H9 (cell line): ENCODE data around the gene EDAR. TPM values are rescaled to one million over a fixed set of nuclear protein-coding genes. Genes with fewer than 3 reads are reported as not detected.

Experiments used
- DNase-seq: peaks from one replicate; pipeline ENCODE4 v3.0.0-alpha.2; 2017
- H2AFZ ChIP-seq: one replicate; pipeline ENCODE4 v1.6.1; 2013; ENCODE audit warnings: mild to moderate bottlenecking, low read length, control low read depth, moderate library complexity
- H2AK5ac ChIP-seq: 2 replicates; pipeline ENCODE4 v1.6.1; 2013; ENCODE audit warnings: low read length, control low read depth, mixed read lengths; ENCODE audit not compliant: insufficient read length
- H2BK120ac ChIP-seq: one replicate; pipeline ENCODE4 v1.6.1; 2013; ENCODE audit warnings: low read depth, mild to moderate bottlenecking, low read length, control low read depth, inconsistent platforms; ENCODE audit not compliant: poor library complexity, severe bottlenecking
- H2BK12ac ChIP-seq: 2 replicates; pipeline ENCODE4 v1.6.1; 2013; ENCODE audit warnings: low read length, control low read depth, mixed read lengths, low read depth; ENCODE audit not compliant: insufficient read length
- H2BK15ac ChIP-seq: 2 replicates; pipeline ENCODE4 v1.6.1; 2013; ENCODE audit warnings: low read depth, low read length, control low read depth
- H2BK20ac ChIP-seq: one replicate; pipeline ENCODE4 v1.6.1; 2013; ENCODE audit warnings: low read depth, mild to moderate bottlenecking, low read length, control low read depth, inconsistent platforms; ENCODE audit not compliant: poor library complexity, severe bottlenecking
- H2BK5ac ChIP-seq: 2 replicates; pipeline ENCODE4 v1.6.1; 2013; ENCODE audit warnings: low read length, control low read depth, mixed read lengths; ENCODE audit not compliant: insufficient read length
- H3K14ac ChIP-seq: 2 replicates; pipeline ENCODE4 v1.6.1; 2013; ENCODE audit warnings: low read length, control low read depth; ENCODE audit not compliant: insufficient read depth
- H3K18ac ChIP-seq: 2 replicates; pipeline ENCODE4 v1.6.1; 2013; ENCODE audit warnings: low read depth, mild to moderate bottlenecking, mixed read lengths, low read length, control low read depth; ENCODE audit not compliant: insufficient read length
- H3K23ac ChIP-seq: 2 replicates; pipeline ENCODE4 v1.6.1; 2013; ENCODE audit warnings: low read length, control low read depth, mixed read lengths, low read depth; ENCODE audit not compliant: insufficient read length
- H3K23me2 ChIP-seq: 2 replicates; pipeline ENCODE4 v1.6.1; 2013; ENCODE audit warnings: low read depth, mild to moderate bottlenecking, mixed read lengths, low read length, control low read depth; ENCODE audit not compliant: insufficient read length, poor library complexity, severe bottlenecking
- H3K27ac ChIP-seq: 2 replicates; pipeline ENCODE4 v1.5.1; 2013; ENCODE audit warnings: low read length, control low read depth, mixed read lengths, low read depth; ENCODE audit not compliant: insufficient read length
- H3K27me3 ChIP-seq: 2 replicates; pipeline ENCODE4 v1.6.1; 2013; ENCODE audit warnings: low read length, control low read depth, inconsistent platforms; ENCODE audit not compliant: insufficient read depth
- H3K4ac ChIP-seq: 2 replicates; pipeline ENCODE4 v1.6.1; 2013; ENCODE audit warnings: low read depth, mild to moderate bottlenecking, control low read depth, inconsistent platforms, low read length, moderate library complexity
- H3K4me1 ChIP-seq: 2 replicates; pipeline ENCODE4 v1.6.1; 2013; ENCODE audit warnings: low read length, control low read depth, inconsistent platforms; ENCODE audit not compliant: insufficient read depth
- H3K4me2 ChIP-seq: 2 replicates; pipeline ENCODE4 v1.6.1; 2013; ENCODE audit warnings: low read length, control low read depth, mixed read lengths; ENCODE audit not compliant: insufficient read length, insufficient read depth
- H3K56ac ChIP-seq: 2 replicates; pipeline ENCODE4 v1.6.1; 2013; ENCODE audit warnings: low read depth, mild to moderate bottlenecking, mixed read lengths, low read length, control low read depth; ENCODE audit not compliant: insufficient read length
- H3K79me1 ChIP-seq: 2 replicates; pipeline ENCODE4 v1.6.1; 2013; ENCODE audit warnings: low read depth, mild to moderate bottlenecking, moderate library complexity, low read length, control low read depth, inconsistent platforms; ENCODE audit not compliant: insufficient read depth, poor library complexity, severe bottlenecking
- H3K79me2 ChIP-seq: 2 replicates; pipeline ENCODE4 v1.6.1; 2013; ENCODE audit warnings: low read length, control low read depth, inconsistent platforms; ENCODE audit not compliant: insufficient read depth
- H3K9ac ChIP-seq: 2 replicates; pipeline ENCODE4 v1.6.1; 2013; ENCODE audit warnings: low read length, control low read depth, mixed read lengths; ENCODE audit not compliant: insufficient read length; ENCODE audit errors: extremely low read depth
- H3K9me3 ChIP-seq: one replicate; pipeline ENCODE4 v1.6.1; 2013; ENCODE audit warnings: low read depth, low read length, inconsistent platforms; ENCODE audit not compliant: control insufficient read depth
- H3T11ph ChIP-seq: one replicate; pipeline ENCODE4 v1.6.1; 2013; ENCODE audit warnings: mild to moderate bottlenecking, low read length, control low read depth, inconsistent platforms
- H4K20me1 ChIP-seq: one replicate; pipeline ENCODE4 v1.6.1; 2013; ENCODE audit not compliant: control insufficient read depth, insufficient read length, insufficient read depth
- H4K5ac ChIP-seq: 2 replicates; pipeline ENCODE4 v1.6.1; 2013; ENCODE audit warnings: low read depth, mild to moderate bottlenecking, mixed read lengths, low read length, control low read depth; ENCODE audit not compliant: insufficient read length
- H4K8ac ChIP-seq: replicated peaks from 2 replicates; pipeline ENCODE4 v1.6.1; 2013; ENCODE audit warnings: low read length, control low read depth, mixed read lengths, low read depth; ENCODE audit not compliant: insufficient read length
- H4K91ac ChIP-seq: 2 replicates; pipeline ENCODE4 v1.6.1; 2013; ENCODE audit warnings: low read depth, mild to moderate bottlenecking, moderate library complexity, mixed read lengths, low read length, control low read depth; ENCODE audit not compliant: insufficient read length
- H3K27ac Mint-ChIP-seq, 3 experiments: 2 replicates in 2 of 3; 3 replicates in 1 of 3; pipeline ENCODE4 v1.8.0; 2020 to 2021; ENCODE audit warnings: mixed read lengths in 3 of 3, mild to moderate bottlenecking in 1 of 3, moderate library complexity in 1 of 3
- H3K27me3 Mint-ChIP-seq: 2 replicates; pipeline ENCODE4 v1.8.0; 2021; ENCODE audit warnings: low read depth, mild to moderate bottlenecking, moderate library complexity, mixed read lengths
- H3K36me3 Mint-ChIP-seq, 3 experiments: 2 replicates in 2 of 3; 3 replicates in 1 of 3; pipeline ENCODE4 v1.8.0; 2020 to 2021; ENCODE audit warnings: low read depth in 3 of 3, mixed read lengths in 3 of 3; ENCODE audit not compliant: insufficient read depth in 1 of 3
- H3K4me1 Mint-ChIP-seq, 2 experiments: 2 replicates each; pipeline ENCODE4 v1.8.0; 2020; ENCODE audit warnings: mixed read lengths in 2 of 2
- H3K4me3 Mint-ChIP-seq, 2 experiments: 2 replicates in 1 of 2; 3 replicates in 1 of 2; pipeline ENCODE4 v1.8.0; 2020 to 2021; ENCODE audit warnings: mild to moderate bottlenecking in 2 of 2, mixed read lengths in 2 of 2, moderate library complexity in 1 of 2
- H3K9me3 Mint-ChIP-seq, 2 experiments: 2 replicates in 1 of 2; 3 replicates in 1 of 2; pipeline ENCODE4 v1.8.0; 2020; ENCODE audit warnings: mild to moderate bottlenecking in 2 of 2, mixed read lengths in 2 of 2, moderate library complexity in 1 of 2
- total RNA-seq: library from RNA; stranded (reverse); gene quantifications from 2 replicates; pipeline ENCODE4 v1.2.1, GENCODE V29; 2021
- TF ChIP-seq, protein P1 (sequence below): fragments of 200-600 bp; sonication (generic); conservative IDR thresholded peaks from 3 replicates; pipeline ENCODE4 v1.8.0; 2021; ENCODE audit warnings: antibody characterized with exemption, mild to moderate bottlenecking

EDAR gene
- total RNA-seq, 1 experiment from 2014 or later: not detected

- Histone ChIP-seq H2BK12ac (no peak overlapping the region), H3K27me3 (no peaks in the 10 kb centered on the region), H3K27ac (no peak overlapping the region), H3K23ac (no peak overlapping the region), H3K9ac (no peak overlapping the region), H3K4me2 (no peak overlapping the region), H2BK5ac (no peak overlapping the region), H3K4me1 (no peaks in the 10 kb centered on the region), H4K5ac (no peak overlapping the region), H4K20me1 (no peaks in the 10 kb centered on the region), H3K18ac (no peak overlapping the region), H3K9me3 (no peaks in the 10 kb centered on the region), H2AFZ (no peak overlapping the region), H3K79me1 (no peaks in the 10 kb centered on the region), H2BK20ac (no peak overlapping the region), H4K91ac (no peak overlapping the region), H2BK15ac (no peak overlapping the region), H4K8ac (no peak overlapping the region), H3K79me2 (no peaks in the 10 kb centered on the region), H3K56ac (no peak overlapping the region), H2AK5ac (no peak overlapping the region), H3K23me2 (no peaks in the 10 kb centered on the region), H3T11ph (no peak overlapping the region), H3K4ac (no peak overlapping the region), H3K14ac (no peak overlapping the region), H2BK120ac (no peak overlapping the region)
- TF ChIP-seq, protein P1, sequence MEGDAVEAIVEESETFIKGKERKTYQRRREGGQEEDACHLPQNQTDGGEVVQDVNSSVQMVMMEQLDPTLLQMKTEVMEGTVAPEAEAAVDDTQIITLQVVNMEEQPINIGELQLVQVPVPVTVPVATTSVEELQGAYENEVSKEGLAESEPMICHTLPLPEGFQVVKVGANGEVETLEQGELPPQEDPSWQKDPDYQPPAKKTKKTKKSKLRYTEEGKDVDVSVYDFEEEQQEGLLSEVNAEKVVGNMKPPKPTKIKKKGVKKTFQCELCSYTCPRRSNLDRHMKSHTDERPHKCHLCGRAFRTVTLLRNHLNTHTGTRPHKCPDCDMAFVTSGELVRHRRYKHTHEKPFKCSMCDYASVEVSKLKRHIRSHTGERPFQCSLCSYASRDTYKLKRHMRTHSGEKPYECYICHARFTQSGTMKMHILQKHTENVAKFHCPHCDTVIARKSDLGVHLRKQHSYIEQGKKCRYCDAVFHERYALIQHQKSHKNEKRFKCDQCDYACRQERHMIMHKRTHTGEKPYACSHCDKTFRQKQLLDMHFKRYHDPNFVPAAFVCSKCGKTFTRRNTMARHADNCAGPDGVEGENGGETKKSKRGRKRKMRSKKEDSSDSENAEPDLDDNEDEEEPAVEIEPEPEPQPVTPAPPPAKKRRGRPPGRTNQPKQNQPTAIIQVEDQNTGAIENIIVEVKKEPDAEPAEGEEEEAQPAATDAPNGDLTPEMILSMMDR: no peak
- Mint-ChIP-seq H3K4me1 (peaks cover 0 to 7% of the 10 kb centered on the region in 2 experiments; a peak in 1 of 4 replicates), H3K27ac (no peak overlapping the region), H3K27me3 (no peaks in the 10 kb centered on the region), H3K36me3 (peaks cover 31 to 66% (median 46%) of the 10 kb centered on the region in 3 experiments), H3K4me3 (no peak overlapping the region), H3K9me3 (peaks cover 4 to 5% of the 10 kb centered on the region in 2 experiments; a peak in 4 of 5 replicates)
- no peak for DNase-seq
Measured at GRCh38 chr2:108845923-108846322, 143.1 kb downstream of the EDAR start.

Other genes starting within 250 kb of the EDAR start
- 31.4 and 32.7 TPM in 2 replicates for gene CCDC138, start 202.4 kb downstream of the EDAR start, total RNA-seq
- gene SH3RF3, start 140.0 kb upstream of the EDAR start, total RNA-seq: 0.46 TPM in 2 replicates